Neural cell (in vitro differentiated cells): ENCODE data around the gene SCART1. TPM values are rescaled to one million over a fixed set of nuclear protein-coding genes. Genes with fewer than 3 reads are reported as not detected.

Source experiments
- H2AFZ ChIP-seq: fragments of 200-600, 300-800 bp; sonication (generic), shearing (Covaris generic); 2 replicates; pipeline ENCODE4 v1.6.0; 2014; ENCODE audit warnings: low read depth, mild to moderate bottlenecking, antibody characterized with exemption, low read length, moderate library complexity
- H3F3A ChIP-seq: fragments of 200-600 bp; shearing (Covaris generic); 2 replicates; pipeline ENCODE4 v1.6.1; 2016; ENCODE audit warnings: mild to moderate bottlenecking, moderate library complexity, mixed read lengths, antibody characterized with exemption, low read length; ENCODE audit not compliant: insufficient read depth, poor library complexity, severe bottlenecking
- H3K27ac ChIP-seq: fragments of 200-600, 300-800 bp; sonication (generic), shearing (Covaris generic); 2 replicates; pipeline ENCODE4 v1.5.1; 2014; ENCODE audit warnings: mild to moderate bottlenecking, low read length, moderate library complexity
- H3K27me3 ChIP-seq: fragments of 300-800, 200-600 bp; sonication (generic), shearing (Covaris generic); 2 replicates; pipeline ENCODE4 v1.6.0; 2014; ENCODE audit warnings: mild to moderate bottlenecking, low read depth, low read length, moderate library complexity; ENCODE audit not compliant: insufficient read depth
- H3K36me3 ChIP-seq: fragments of 300-800, 200-600 bp; sonication (generic), shearing (Covaris generic); 2 replicates; pipeline ENCODE4 v1.5.1; 2014; ENCODE audit warnings: mild to moderate bottlenecking, antibody characterized with exemption, low read length, moderate library complexity; ENCODE audit not compliant: insufficient read depth
- H3K4me2 ChIP-seq: fragments of 300-800, 200-600 bp; sonication (generic), shearing (Covaris generic); 2 replicates; pipeline ENCODE4 v1.6.0; 2014; ENCODE audit warnings: mild to moderate bottlenecking, low read length
- H3K4me3 ChIP-seq: fragments of 300-800, 200-600 bp; sonication (generic), shearing (Covaris generic); 2 replicates; pipeline ENCODE4 v1.5.1; 2014; ENCODE audit warnings: mild to moderate bottlenecking, low read length, moderate library complexity
- H3K79me2 ChIP-seq: fragments of 200-600 bp; shearing (Covaris generic); replicated peaks from 2 replicates; pipeline ENCODE4 v1.6.0; 2014; ENCODE audit warnings: mild to moderate bottlenecking, low read length, moderate library complexity; ENCODE audit not compliant: insufficient read depth
- H3K9ac ChIP-seq: fragments of 300-800, 200-600 bp; sonication (generic), shearing (Covaris generic); 2 replicates; pipeline ENCODE4 v1.6.1; 2016; ENCODE audit warnings: mild to moderate bottlenecking, low read length, mixed read lengths
- H3K9me2 ChIP-seq: fragments of 200-600 bp; shearing (Covaris generic); 2 replicates; pipeline ENCODE4 v1.6.1; 2016; ENCODE audit warnings: mild to moderate bottlenecking, low read length, mixed read lengths; ENCODE audit not compliant: insufficient read depth
- H3K9me3 ChIP-seq: fragments of 200-600, 300-800 bp; sonication (generic), shearing (Covaris generic); 2 replicates; pipeline ENCODE4 v1.6.1; 2016; ENCODE audit warnings: mild to moderate bottlenecking, mixed run types, low read length, moderate library complexity, mixed read lengths
- H4K20me1 ChIP-seq: fragments of 200-600 bp; shearing (Covaris generic); 2 replicates; pipeline ENCODE4 v1.6.1; 2016; ENCODE audit warnings: mild to moderate bottlenecking, mixed run types; ENCODE audit not compliant: insufficient read depth
- CTCF ChIP-seq: fragments of 450-650 bp; IDR thresholded peaks from 2 replicates; pipeline ENCODE4 v1.5.1; 2014; ENCODE audit warnings: antibody characterized with exemption, mild to moderate bottlenecking, moderate library complexity; ENCODE audit not compliant: poor library complexity, severe bottlenecking
- EP300 ChIP-seq: fragments of 450-650 bp; conservative IDR thresholded peaks from 2 replicates; pipeline ENCODE4 v1.6.1; 2014; ENCODE audit warnings: antibody characterized with exemption, mild to moderate bottlenecking, moderate library complexity; ENCODE audit not compliant: poor library complexity, severe bottlenecking
- EZH2 ChIP-seq: fragments of 200-600, 300-800 bp; shearing (Covaris generic), sonication (generic); IDR thresholded peaks from 2 replicates; pipeline ENCODE4 v1.6.1; 2014; ENCODE audit warnings: antibody characterized with exemption, low read length, borderline replicate concordance, mild to moderate bottlenecking; ENCODE audit not compliant: insufficient read depth, poor library complexity, severe bottlenecking
- MXI1 ChIP-seq: fragments of 450-650 bp; conservative IDR thresholded peaks from 2 replicates; pipeline ENCODE4 v1.6.1; 2014; ENCODE audit warnings: antibody characterized with exemption, mild to moderate bottlenecking; ENCODE audit not compliant: poor library complexity, severe bottlenecking
- POLR2AphosphoS5 ChIP-seq: IDR thresholded peaks from 2 replicates; pipeline ENCODE4 v1.6.1; 2012
- RAD21 ChIP-seq: fragments of 450-650 bp; conservative IDR thresholded peaks from 2 replicates; pipeline ENCODE4 v1.6.1; 2014; ENCODE audit warnings: antibody characterized with exemption, mild to moderate bottlenecking, moderate library complexity
- REST ChIP-seq: IDR thresholded peaks from 2 replicates; pipeline ENCODE4 v1.6.1; 2012; ENCODE audit warnings: borderline replicate concordance
- SMC3 ChIP-seq: fragments of 450-650 bp; conservative IDR thresholded peaks from 2 replicates; pipeline ENCODE4 v1.6.1; 2014; ENCODE audit warnings: antibody characterized with exemption, mild to moderate bottlenecking, moderate library complexity; ENCODE audit not compliant: poor library complexity
- TAF1 ChIP-seq: IDR thresholded peaks from 2 replicates; pipeline ENCODE4 v1.6.1; 2012; ENCODE audit warnings: low read depth
- polyA plus RNA-seq: library from polyadenylated mRNA; depleted of rRNA; stranded (reverse); fragments of >200 nt; gene quantifications from 2 replicates; pipeline ENCODE4 v1.2.3, GENCODE V29; 2014

SCART1 gene
- polyA plus RNA-seq, 1 donor from 2014 or later, result 4.3 TPM

DNA sequence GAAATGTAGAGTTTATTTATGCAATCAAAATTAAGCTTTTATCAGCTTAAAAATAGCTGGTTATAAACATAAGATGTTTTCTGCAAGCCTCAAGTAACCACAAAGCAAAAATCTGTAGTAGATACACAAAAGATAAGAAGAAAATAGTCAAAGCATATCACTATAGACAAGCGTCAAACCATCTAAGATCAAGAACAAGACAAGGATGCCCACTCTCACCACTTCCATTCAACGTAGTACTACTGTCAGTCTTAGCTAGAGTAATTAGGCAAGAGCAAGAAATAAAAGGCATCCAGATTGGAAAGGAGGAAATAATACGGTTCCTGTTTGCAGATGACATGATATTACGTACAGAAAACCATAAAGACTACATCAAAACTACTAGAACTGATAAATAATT, 56.0 kb downstream of the SCART1 start:
- H3K4me2 ChIP-seq, result no peak overlapping the region
- H3K27me3 ChIP-seq, result no peaks in the 10 kb centered on the region
- H3K9ac ChIP-seq, result no peak overlapping the region
- H3K9me2 ChIP-seq, result no peaks in the 10 kb centered on the region
- H3K36me3 ChIP-seq, result no peaks in the 10 kb centered on the region
- H3K79me2 ChIP-seq, result no peaks in the 10 kb centered on the region
- peaks cover 3% of the 10 kb centered on the region for H3K9me3 ChIP-seq
- H2AFZ ChIP-seq, result no peak overlapping the region
- no peak for TF ChIP-seq SMC3
- TF ChIP-seq EZH2, result no peak
- no peak for TF ChIP-seq CTCF
- no peak for TF ChIP-seq REST
- no peak for TF ChIP-seq TAF1
- no peaks in the 10 kb centered on the region for H4K20me1 ChIP-seq
- no peak overlapping the region for H3K4me3 ChIP-seq
- H3F3A ChIP-seq, result no peaks in the 10 kb centered on the region
- no peak overlapping the region for H3K27ac ChIP-seq

DNA sequence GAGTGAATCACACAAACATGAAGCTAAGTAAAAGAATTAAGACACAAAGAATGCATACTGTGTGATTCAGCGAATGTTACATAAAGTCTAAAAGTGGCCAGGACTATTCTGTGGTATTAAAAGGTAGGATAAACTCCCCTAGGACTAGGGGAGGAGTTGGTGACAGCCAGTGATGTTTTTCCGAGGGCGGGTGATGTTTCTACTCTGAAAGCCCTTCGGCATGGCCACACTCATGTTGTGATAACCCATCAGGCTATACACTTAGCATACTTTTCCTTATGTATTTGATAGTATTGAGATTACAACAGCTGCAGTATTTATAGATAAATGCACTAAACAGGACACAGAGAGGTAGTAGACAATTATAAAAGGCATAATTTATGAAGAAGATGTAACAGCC, 57.7 kb downstream of the SCART1 start:
- peaks cover 3% of the 10 kb centered on the region for H3K9me3 ChIP-seq
- no peaks in the 10 kb centered on the region for H3K27me3 ChIP-seq
- H3K27ac ChIP-seq, result no peak overlapping the region
- no peaks in the 10 kb centered on the region for H3K36me3 ChIP-seq
- no peak overlapping the region for H3K4me2 ChIP-seq
- H3K9ac ChIP-seq, result no peak overlapping the region
- H3K4me3 ChIP-seq, result no peak overlapping the region
- no peaks in the 10 kb centered on the region for H3K79me2 ChIP-seq
- H3K9me2 ChIP-seq, result no peaks in the 10 kb centered on the region
- no peaks in the 10 kb centered on the region for H4K20me1 ChIP-seq
- no peak overlapping the region for H2AFZ ChIP-seq
- no peaks in the 10 kb centered on the region for H3F3A ChIP-seq
- TF ChIP-seq TAF1, result no peak
- TF ChIP-seq CTCF, result no peak
- no peak for TF ChIP-seq EP300
- TF ChIP-seq MXI1, result no peak
- no peak for TF ChIP-seq POLR2AphosphoS5
- TF ChIP-seq EZH2, result no peak
- no peak for TF ChIP-seq RAD21
